K562 (cell line): ENCODE results near the gene FRAT1. TPM values are rescaled to one million over a fixed set of nuclear protein-coding genes. Genes with fewer than 3 reads are reported as not detected.

ENCODE experiments used
- ATAC-seq: fragments of 200-7000 bp; cut with Tn5 transposase; 3 replicates; pipeline ENCODE4 v1.9.1; 2020; ENCODE audit warnings: moderate library complexity
- BruUV-seq: library from RNA; stranded (reverse); fragments of 400-500 nt; replicated peaks from 2 replicates; lab custom pipeline; 2021; lab: Mats Ljungman, UMichigan
- CTCF ChIA-PET: fragments of 300-600 bp; formaldehyde crosslinking; extraction: SDS; loops from one replicate; lab custom pipeline; 2021; ENCODE audit warnings: low intra/inter-chr PET ratio; lab: Yijun Ruan, JAX
- POLR2A ChIA-PET: fragments of 300-600, 350-650 bp; sonication (Branson Sonifier 250); formaldehyde crosslinking; extraction: SDS; loops from one replicate; lab custom pipeline; 2021; ENCODE audit warnings: antibody characterized with exemption, inconsistent platforms; lab: Yijun Ruan, JAX
- DNase-seq, 4 experiments: peaks; one replicate each; pipeline versions ENCODE4 v3.0.0 to v3.0.0-alpha.2; 2011 to 2018; ENCODE audit warnings: low spot score in 3 of 4, mixed read lengths in 3 of 4; ENCODE audit errors: extremely low read depth in 1 of 4
- FAIRE-seq: peaks from 2 replicates; lab custom pipeline; 2011; peaks lifted over from hg19 to GRCh38; lab: Jason Lieb, UNC
- H2AFZ ChIP-seq: 2 replicates; pipeline ENCODE4 v1.6.0; 2011; ENCODE audit warnings: low read depth, low read length, control low read depth, inconsistent platforms
- H3K27ac ChIP-seq: fragments of 200-600 bp; 3 replicates; pipeline ENCODE4 v1.8.0; 2011; ENCODE audit warnings: low read depth, mild to moderate bottlenecking, control low read depth, inconsistent platforms, low read length, moderate library complexity, mixed read lengths; ENCODE audit errors: extremely low read depth
- H3K27me3 ChIP-seq, 2 experiments: fragments of 300-600 bp in 1 of 2; 2 replicates in 1 of 2; 3 replicates in 1 of 2; pipeline versions ENCODE4 v1.6.0 to v1.8.0; 2011; ENCODE audit warnings: inconsistent platforms in 2 of 2, low read length in 2 of 2, mild to moderate bottlenecking in 1 of 2, mixed read lengths in 1 of 2, moderate library complexity in 1 of 2; ENCODE audit not compliant: control insufficient read depth in 2 of 2, insufficient read depth in 2 of 2
- H3K36me3 ChIP-seq: fragments of 300-600 bp; 3 replicates; pipeline ENCODE4 v1.8.0; 2011; ENCODE audit warnings: mild to moderate bottlenecking, low read length, inconsistent platforms; ENCODE audit not compliant: control insufficient read depth, insufficient read depth
- H3K4me1 ChIP-seq, 2 experiments: fragments of 200-600 bp in 1 of 2; replicated peaks in 1 of 2; 2 replicates in 1 of 2; 3 replicates in 1 of 2; pipeline versions ENCODE4 v1.5.1 to v1.8.0; 2011; ENCODE audit warnings: inconsistent platforms in 2 of 2, low read length in 2 of 2, mild to moderate bottlenecking in 1 of 2, mixed read lengths in 1 of 2, moderate library complexity in 1 of 2; ENCODE audit not compliant: control insufficient read depth in 2 of 2, insufficient read depth in 2 of 2
- H3K4me2 ChIP-seq: 2 replicates; pipeline ENCODE4 v1.6.1; 2011; ENCODE audit warnings: low read length, control low read depth, inconsistent platforms, mixed read lengths; ENCODE audit not compliant: insufficient read depth
- H3K4me3 ChIP-seq: fragments of 200-600 bp; sonication (generic), shearing (Covaris generic); 2 replicates; pipeline ENCODE4 v1.5.1; 2016; ENCODE audit warnings: control low read depth, inconsistent platforms
- H3K79me2 ChIP-seq: fragments of 200-600 bp; 3 replicates; pipeline ENCODE4 v1.8.0; 2011; ENCODE audit warnings: low read length, inconsistent platforms; ENCODE audit not compliant: control insufficient read depth, insufficient read depth
- H3K9ac ChIP-seq, 2 experiments: 2 replicates each; pipeline versions ENCODE4 v1.6.0 to v1.6.1; 2011; ENCODE audit warnings: low read depth in 2 of 2, low read length in 2 of 2, control low read depth in 1 of 2, inconsistent platforms in 1 of 2, mild to moderate bottlenecking in 1 of 2, mixed read lengths in 1 of 2; ENCODE audit not compliant: insufficient read depth in 1 of 2
- H3K9me1 ChIP-seq: one replicate; pipeline ENCODE4 v1.6.0; 2011; ENCODE audit warnings: inconsistent platforms, mild to moderate bottlenecking, low read length, moderate library complexity; ENCODE audit not compliant: control insufficient read depth, insufficient read depth
- H3K9me3 ChIP-seq: replicated peaks from 2 replicates; pipeline ENCODE4 v1.5.1; 2011; ENCODE audit warnings: low read depth, low read length, inconsistent platforms; ENCODE audit not compliant: control insufficient read depth, insufficient read depth
- H4K20me1 ChIP-seq: replicated peaks from 2 replicates; pipeline ENCODE4 v1.6.1; 2011; ENCODE audit warnings: low read length, inconsistent platforms, mixed read lengths; ENCODE audit not compliant: control insufficient read depth, insufficient read depth
- EGR1 ChIP-seq: fragments of 450-650 bp; conservative IDR thresholded peaks from 2 replicates; pipeline ENCODE4 v1.6.1; 2017; ENCODE audit warnings: mild to moderate bottlenecking
- ETV1 ChIP-seq: fragments of 450-650 bp; conservative IDR thresholded peaks from 2 replicates; pipeline ENCODE4 v1.6.1; 2016; ENCODE audit warnings: missing genetic modification characterization, control low read depth, low read depth, missing compliant biosample characterization
- KDM5B ChIP-seq: fragments of 200-600 bp; sonication (generic); IDR thresholded peaks from 2 replicates; pipeline ENCODE4 v1.6.1; 2012; ENCODE audit warnings: low read depth, mild to moderate bottlenecking, moderate library complexity, low read length, control low read depth, inconsistent platforms; ENCODE audit not compliant: insufficient replicate concordance
- PHF21A ChIP-seq: fragments of 450-650 bp; IDR thresholded peaks from 2 replicates; pipeline ENCODE4 v1.6.1; 2017; ENCODE audit warnings: low read depth, borderline replicate concordance
- PTBP1 ChIP-seq: fragments of 200-400 bp; formaldehyde crosslinking; IDR thresholded peaks from 2 replicates; pipeline ENCODE4 v1.6.1; 2017; ENCODE audit warnings: low read depth, low read length
- RHOXF2B ChIP-seq: fragments of 250-450 bp; sonication (Bioruptor Pico); conservative IDR thresholded peaks from 2 replicates; pipeline ENCODE4 v1.5.1; 2021
- SNIP1 ChIP-seq: fragments of 450-650 bp; IDR thresholded peaks from 2 replicates; pipeline ENCODE4 v1.7.1; 2017; ENCODE audit warnings: low read depth, mild to moderate bottlenecking
- TEAD2 ChIP-seq: fragments of 450-650 bp; IDR thresholded peaks from 2 replicates; pipeline ENCODE4 v1.6.1; 2016; ENCODE audit warnings: missing genetic modification characterization, control low read depth, missing compliant biosample characterization
- ZFX ChIP-seq: sonication (generic); formaldehyde crosslinking; IDR thresholded peaks from 2 replicates; pipeline ENCODE4 v1.8.0; 2022; ENCODE audit warnings: mild to moderate bottlenecking, missing genetic modification reagents, moderate library complexity
- ZNF253 ChIP-seq: fragments of 250-450 bp; sonication (Bioruptor Pico); conservative IDR thresholded peaks from 2 replicates; pipeline ENCODE4 v1.6.1; 2021; ENCODE audit warnings: mild to moderate bottlenecking
- ZSCAN32 ChIP-seq: fragments of 450-650 bp; formaldehyde crosslinking; IDR thresholded peaks from 2 replicates; pipeline ENCODE4 v1.4.0; 2020; ENCODE audit warnings: mild to moderate bottlenecking, moderate library complexity
- WGBS: fragments of 100-300 bp; shearing (Covaris generic); methylation state at CpG from one replicate; pipeline ENCODE4 v1.1.6; 2016; ENCODE audit warnings: low coverage, mixed read lengths; ENCODE audit not compliant: insufficient coverage; ENCODE audit errors: missing lambda C conversion rate; 5-methylcytosine and 5-hydroxymethylcytosine counted together
- in situ Hi-C: fragments of 300-500 bp; cut with MboI; formaldehyde crosslinking; loops from 4 replicates; pipeline ENCODE4 v1.15.0; 2018; ENCODE audit warnings: inconsistent platforms, mixed read lengths
- intact Hi-C: fragments of 100-400 bp; cut with micrococcal nuclease; formaldehyde crosslinking; loops from 2 replicates; pipeline ENCODE4 v1.14.2; 2022
- polyA plus RNA-seq, 8 experiments: library from polyadenylated mRNA; depleted of rRNA in 4 of 8; stranded (reverse) in 5 of 8; unstranded in 3 of 8; fragments of >200 nt; fragmentation: Nextera tagmentation in 2 of 8; fragmentation: Illumina TruSeq in 1 of 8; extraction: Ambion mirVana in 2 of 8; extraction: Trizol in 1 of 8; gene quantifications; 2 replicates each; pipeline versions ENCODE4 v1.2.1 to v1.2.3, GENCODE V29; 2011 to 2014; ENCODE audit warnings: inconsistent platforms in 1 of 8, missing spikeins in 1 of 8
- total RNA-seq, 7 experiments: library from RNA; depleted of rRNA in 6 of 7; stranded (reverse); fragments of >200 nt in 6 of 7; fragmentation: Illumina TruSeq in 2 of 7; extraction: Trizol in 2 of 7; gene quantifications; 2 replicates each; pipeline versions ENCODE4 v1.2.1 to v1.2.3, GENCODE V29; 2011 to 2021; ENCODE audit warnings: low replicate concordance in 1 of 7
- TF ChIP-seq, protein P1 (sequence below), 2 experiments: fragments of 450-650 bp in 1 of 2; IDR thresholded peaks; 2 replicates each; pipeline ENCODE4 v1.6.1; 2011 to 2017; ENCODE audit warnings: low read depth in 2 of 2, antibody characterized with exemption in 1 of 2, borderline replicate concordance in 1 of 2, low read length in 1 of 2, mild to moderate bottlenecking in 1 of 2, mixed read lengths in 1 of 2; ENCODE audit not compliant: control insufficient read depth in 1 of 2
- TF ChIP-seq, protein P2 (sequence below): IDR thresholded peaks from 2 replicates; pipeline ENCODE4 v1.6.1; 2011; ENCODE audit not compliant: insufficient read length; ENCODE audit errors: extremely low read depth
- TF ChIP-seq, protein P3 (sequence below): fragments of 250-450 bp; sonication (Bioruptor Pico); IDR thresholded peaks from 2 replicates; pipeline ENCODE4 v1.9.0; 2021; ENCODE audit warnings: mild to moderate bottlenecking, inconsistent platforms

Gene FRAT1
- total and polyA plus RNA-seq, 9 of the 15 experiments (the other 6 are each of a cell fraction or from before 2014, with no cell fraction given): 0.11 to 4.6 (median 1.4) TPM

DNA sequence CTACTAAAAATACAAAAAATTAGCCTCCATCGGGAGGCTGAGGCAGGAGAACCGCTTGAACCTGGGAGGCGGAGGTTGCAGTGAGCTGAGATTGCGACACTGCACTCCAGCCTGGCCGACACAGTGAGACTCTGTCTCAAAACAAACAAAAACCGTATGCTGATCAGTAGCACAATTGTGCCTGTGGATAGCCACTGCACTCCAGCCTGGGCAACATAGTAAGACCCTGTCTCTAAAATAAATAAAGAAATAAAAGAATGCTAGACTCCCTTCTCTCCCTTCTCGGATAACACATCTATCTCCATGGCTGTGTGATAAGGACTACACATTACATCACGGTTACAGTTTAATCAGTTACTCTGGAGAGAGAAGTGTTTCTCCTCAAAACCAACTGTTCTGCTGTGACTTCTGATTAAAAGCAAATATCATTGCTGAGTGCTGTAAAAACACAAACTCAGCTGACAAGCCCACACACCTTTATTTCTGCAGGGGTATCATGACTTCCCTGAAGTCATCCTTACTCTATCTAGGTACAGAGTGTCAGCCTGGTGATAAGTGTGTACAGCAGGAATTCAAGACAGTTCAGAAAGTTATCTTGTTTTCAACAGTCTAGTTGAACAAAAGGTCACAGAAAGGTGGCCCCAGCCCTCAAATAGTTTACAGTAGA, 21.4 kb upstream of the FRAT1 start (continued):
- no peak for TF ChIP-seq RHOXF2B (CRISPR knock-in tag)
- TF ChIP-seq ZNF253 (CRISPR knock-in tag): no peak
- TF ChIP-seq, protein P1, sequence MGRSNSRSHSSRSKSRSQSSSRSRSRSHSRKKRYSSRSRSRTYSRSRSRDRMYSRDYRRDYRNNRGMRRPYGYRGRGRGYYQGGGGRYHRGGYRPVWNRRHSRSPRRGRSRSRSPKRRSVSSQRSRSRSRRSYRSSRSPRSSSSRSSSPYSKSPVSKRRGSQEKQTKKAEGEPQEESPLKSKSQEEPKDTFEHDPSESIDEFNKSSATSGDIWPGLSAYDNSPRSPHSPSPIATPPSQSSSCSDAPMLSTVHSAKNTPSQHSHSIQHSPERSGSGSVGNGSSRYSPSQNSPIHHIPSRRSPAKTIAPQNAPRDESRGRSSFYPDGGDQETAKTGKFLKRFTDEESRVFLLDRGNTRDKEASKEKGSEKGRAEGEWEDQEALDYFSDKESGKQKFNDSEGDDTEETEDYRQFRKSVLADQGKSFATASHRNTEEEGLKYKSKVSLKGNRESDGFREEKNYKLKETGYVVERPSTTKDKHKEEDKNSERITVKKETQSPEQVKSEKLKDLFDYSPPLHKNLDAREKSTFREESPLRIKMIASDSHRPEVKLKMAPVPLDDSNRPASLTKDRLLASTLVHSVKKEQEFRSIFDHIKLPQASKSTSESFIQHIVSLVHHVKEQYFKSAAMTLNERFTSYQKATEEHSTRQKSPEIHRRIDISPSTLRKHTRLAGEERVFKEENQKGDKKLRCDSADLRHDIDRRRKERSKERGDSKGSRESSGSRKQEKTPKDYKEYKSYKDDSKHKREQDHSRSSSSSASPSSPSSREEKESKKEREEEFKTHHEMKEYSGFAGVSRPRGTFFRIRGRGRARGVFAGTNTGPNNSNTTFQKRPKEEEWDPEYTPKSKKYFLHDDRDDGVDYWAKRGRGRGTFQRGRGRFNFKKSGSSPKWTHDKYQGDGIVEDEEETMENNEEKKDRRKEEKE (IDR thresholded peaks at IDR 0.05; ENCODE audit: borderline replicate concordance in 1 of 2, control insufficient read depth in 1 of 2, low read depth in 2 of 2, low read length in 1 of 2): no peak

DNA sequence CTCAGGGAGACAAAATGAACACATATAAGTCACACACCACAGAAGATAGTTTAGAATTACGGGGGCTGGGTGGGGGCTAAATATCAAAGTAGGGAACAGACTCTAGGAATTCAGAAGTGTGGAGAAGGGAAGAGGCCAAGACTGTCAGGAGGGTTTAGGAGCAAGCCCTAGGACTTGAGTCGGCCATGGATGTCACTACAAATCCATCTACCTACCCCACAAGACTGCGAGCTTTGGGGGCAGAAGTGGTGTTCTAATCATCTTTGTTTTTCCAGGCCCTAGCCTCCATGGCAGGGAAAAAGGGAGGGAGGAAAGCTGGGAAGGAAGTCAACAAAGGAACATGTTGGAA, 20.9 kb upstream of the FRAT1 start:
- FAIRE-seq: peak; percentile 15
- Histone ChIP-seq H3K27ac (peak overlapping the region; percentile 75), H2AFZ (peak overlapping the region; percentile 73), H3K9me3 (no peaks in the 10 kb centered on the region), H4K20me1 (no peaks in the 10 kb centered on the region), H3K4me1 (peaks cover 16 to 20% of the 10 kb centered on the region in 2 experiments; a peak in 4 of 5 replicates), H3K36me3 (no peaks in the 10 kb centered on the region), H3K79me2 (no peaks in the 10 kb centered on the region), H3K9me1 (no peaks in the 10 kb centered on the region), H3K9ac (peak overlapping the region; percentile 5 to 47; a peak in 3 of 4 replicates), H3K4me3 (no peak overlapping the region), H3K27me3 (no peaks in the 10 kb centered on the region), H3K4me2 (peak overlapping the region; percentile 39)
- CTCF ChIA-PET: no interaction called here
- intact Hi-C loops (no loop called here), in situ Hi-C loops (no loop called here)
- 11% methylated on average over 3 of the region's 3 CpGs for WGBS
- no TSS peak for BruUV-seq
- POLR2A ChIA-PET: interaction anchor here (0.6 to 1.2 kb wide), 3 partner anchors 13 to 80 kb away, joined by 3 read pairs; no protein-coding TSS in a partner anchor
- peak; percentile 57 for ATAC-seq
- no peak for DNase-seq
- TF ChIP-seq ZFX (CRISPR knock-in tag) (peak; percentile 34; the same call in 1 of the 2 replicates), ZSCAN32 (no peak), SNIP1 (no peak), TEAD2 (tag) (no peak), PTBP1 (no peak), PHF21A (no peak), ETV1 (no peak), KDM5B (no peak), EGR1 (0 out of 2 replicates have a peak, but pooled peaks have one; percentile 6)
- TF ChIP-seq, protein P2, sequence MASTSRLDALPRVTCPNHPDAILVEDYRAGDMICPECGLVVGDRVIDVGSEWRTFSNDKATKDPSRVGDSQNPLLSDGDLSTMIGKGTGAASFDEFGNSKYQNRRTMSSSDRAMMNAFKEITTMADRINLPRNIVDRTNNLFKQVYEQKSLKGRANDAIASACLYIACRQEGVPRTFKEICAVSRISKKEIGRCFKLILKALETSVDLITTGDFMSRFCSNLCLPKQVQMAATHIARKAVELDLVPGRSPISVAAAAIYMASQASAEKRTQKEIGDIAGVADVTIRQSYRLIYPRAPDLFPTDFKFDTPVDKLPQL: no peak
- TF ChIP-seq, protein P3, sequence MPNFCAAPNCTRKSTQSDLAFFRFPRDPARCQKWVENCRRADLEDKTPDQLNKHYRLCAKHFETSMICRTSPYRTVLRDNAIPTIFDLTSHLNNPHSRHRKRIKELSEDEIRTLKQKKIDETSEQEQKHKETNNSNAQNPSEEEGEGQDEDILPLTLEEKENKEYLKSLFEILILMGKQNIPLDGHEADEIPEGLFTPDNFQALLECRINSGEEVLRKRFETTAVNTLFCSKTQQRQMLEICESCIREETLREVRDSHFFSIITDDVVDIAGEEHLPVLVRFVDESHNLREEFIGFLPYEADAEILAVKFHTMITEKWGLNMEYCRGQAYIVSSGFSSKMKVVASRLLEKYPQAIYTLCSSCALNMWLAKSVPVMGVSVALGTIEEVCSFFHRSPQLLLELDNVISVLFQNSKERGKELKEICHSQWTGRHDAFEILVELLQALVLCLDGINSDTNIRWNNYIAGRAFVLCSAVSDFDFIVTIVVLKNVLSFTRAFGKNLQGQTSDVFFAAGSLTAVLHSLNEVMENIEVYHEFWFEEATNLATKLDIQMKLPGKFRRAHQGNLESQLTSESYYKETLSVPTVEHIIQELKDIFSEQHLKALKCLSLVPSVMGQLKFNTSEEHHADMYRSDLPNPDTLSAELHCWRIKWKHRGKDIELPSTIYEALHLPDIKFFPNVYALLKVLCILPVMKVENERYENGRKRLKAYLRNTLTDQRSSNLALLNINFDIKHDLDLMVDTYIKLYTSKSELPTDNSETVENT (CRISPR knock-in tag): no peak
